SK-N-SH treated with all-trans-retinoic acid at 6 μM for 48 hours (cell line): ENCODE measurements around the gene C9orf40.

Experiments
- CSRNP3 ChIP-seq: fragments of 250-450 bp; sonication (Bioruptor Pico); IDR thresholded peaks from 2 replicates; pipeline ENCODE4 v1.5.1; 2021; ENCODE audit warnings: mild to moderate bottlenecking, moderate library complexity
- OSR1 ChIP-seq: fragments of 250-450 bp; sonication (Bioruptor Pico); IDR thresholded peaks from 2 replicates; pipeline ENCODE4 v1.8.0; 2022; ENCODE audit warnings: moderate library complexity, mild to moderate bottlenecking, inconsistent platforms
- PATZ1 ChIP-seq: fragments of 250-450 bp; sonication (Bioruptor Pico); IDR thresholded peaks from 2 replicates; pipeline ENCODE4 v1.8.0; 2020; ENCODE audit warnings: mild to moderate bottlenecking, moderate library complexity, borderline replicate concordance
- RARB ChIP-seq: fragments of 250-450 bp; sonication (Bioruptor Pico); IDR thresholded peaks from 2 replicates; pipeline ENCODE4 v1.8.0; 2021; ENCODE audit warnings: mild to moderate bottlenecking, moderate library complexity
- TOX ChIP-seq: fragments of 250-450 bp; sonication (Bioruptor Pico); IDR thresholded peaks from 2 replicates; pipeline ENCODE4 v1.8.0; 2021; ENCODE audit warnings: mild to moderate bottlenecking, moderate library complexity, borderline replicate concordance
- ZC3H10 ChIP-seq: fragments of 250-450 bp; sonication (Bioruptor Pico); IDR thresholded peaks from 2 replicates; pipeline ENCODE4 v1.5.1; 2021; ENCODE audit warnings: mild to moderate bottlenecking, moderate library complexity
- ZFP30 ChIP-seq: fragments of 450-650 bp; formaldehyde crosslinking; IDR thresholded peaks from 2 replicates; pipeline ENCODE4 v1.5.0; 2022; ENCODE audit warnings: mild to moderate bottlenecking, moderate library complexity
- ZNF565 ChIP-seq: fragments of 450-650 bp; formaldehyde crosslinking; conservative IDR thresholded peaks from 2 replicates; pipeline ENCODE4 v1.5.0; 2020; ENCODE audit warnings: low read depth, mild to moderate bottlenecking, moderate library complexity

- TF ChIP-seq PATZ1 (no peak), RARB (no peak), ZFP30 (CRISPR knock-in tag) (no peak), TOX (CRISPR knock-in tag) (no peak), OSR1 (CRISPR knock-in tag) (no peak), ZC3H10 (CRISPR knock-in tag) (no peak), ZNF565 (no peak), CSRNP3 (CRISPR knock-in tag) (no peak)
Measured at GRCh38 chr9:75001719-75002421, 49.2 kb upstream of the C9orf40 start.
